AG04449 (cell line): ENCODE results near the gene GAB2.

Experiments
- CTCF ChIA-PET: fragments of 350-600 bp; formaldehyde crosslinking; extraction: SDS; loops from one replicate; lab custom pipeline; 2021; ENCODE audit warnings: antibody characterized with exemption; lab: Yijun Ruan, JAX
- POLR2A ChIA-PET: fragments of 400-600, 350-600 bp; formaldehyde crosslinking; extraction: SDS; loops from one replicate; lab custom pipeline; 2020; ENCODE audit warnings: antibody characterized with exemption, inconsistent platforms; lab: Yijun Ruan, JAX
- DNase-seq: peaks from one replicate; pipeline ENCODE4 v3.0.0-alpha.2; 2010; ENCODE audit warnings: low read depth, low spot score
- H3K4me3 ChIP-seq: 2 replicates; pipeline ENCODE4 v1.5.1; 2011; ENCODE audit warnings: low read depth, mild to moderate bottlenecking, control low read depth, low read length
- CTCF ChIP-seq: IDR thresholded peaks from one replicate; pipeline ENCODE4 v1.5.1; 2011; ENCODE audit warnings: mild to moderate bottlenecking, moderate library complexity, low read length, control low read depth, inconsistent platforms; ENCODE audit not compliant: insufficient read depth; ENCODE audit errors: missing control alignments

Gene GAB2

GRCh38 chr11:78429209-78429608 is 11.6 kb upstream of the GAB2 start:
- ChIA-PET POLR2A (no interaction called here), CTCF (interaction anchor here (1.3 to 5.9 kb wide), 4 partner anchors 8 to 201 kb away, joined by 3 to 32 read pairs (median 24); partner anchors contain the start of gene GAB2)
- no peak for DNase-seq
- TF ChIP-seq CTCF: no peak
- H3K4me3 ChIP-seq: no peak overlapping the region

GRCh38 chr11:78428773-78429172 is 11.2 kb upstream of the GAB2 start:
- TF ChIP-seq CTCF: no peak
- ChIA-PET POLR2A (no interaction called here), CTCF (interaction anchor here (1.3 to 5.9 kb wide), 4 partner anchors 7 to 201 kb away, joined by 3 to 32 read pairs (median 24); partner anchors contain the start of gene GAB2)
- no peak overlapping the region for H3K4me3 ChIP-seq
- no peak for DNase-seq

GRCh38 chr11:78428266-78428636 is 10.6 kb upstream of the GAB2 start:
- POLR2A ChIA-PET: no interaction called here
- TF ChIP-seq CTCF: no peak

GRCh38 chr11:78427615-78428265 is 10.1 kb upstream of the GAB2 start:
- CTCF ChIA-PET: interaction anchor here (1.6 to 5.9 kb wide), 3 partner anchors 10 to 140 kb away, joined by 3 to 32 read pairs (median 17); partner anchors contain the start of gene GAB2
- POLR2A ChIA-PET: no interaction called here
- no peak overlapping the region for H3K4me3 ChIP-seq
- DNase-seq: no peak
- no peak for TF ChIP-seq CTCF

More at GRCh38 chr11:78428266-78428636, 10.6 kb upstream of the GAB2 start:
- no peak overlapping the region for H3K4me3 ChIP-seq
- CTCF ChIA-PET: interaction anchor here (1.3 to 5.9 kb wide), 4 partner anchors 7 to 200 kb away, joined by 3 to 32 read pairs (median 24); partner anchors contain the start of gene GAB2
- DNase-seq: no peak

GRCh38 chr11:78426845-78427244 is 9.2 kb upstream of the GAB2 start:
- TF ChIP-seq CTCF: no peak
- ChIA-PET CTCF (interaction anchor here (1.6 to 5.9 kb wide), 2 partner anchors 9 to 141 kb away, joined by 3 to 32 read pairs; partner anchors contain the start of gene GAB2), POLR2A (no interaction called here)
- no peak for DNase-seq
- H3K4me3 ChIP-seq: no peak overlapping the region

GRCh38 chr11:78425399-78426070 is 7.9 kb upstream of the GAB2 start:
- H3K4me3 ChIP-seq: no peak overlapping the region
- no peak for DNase-seq
- POLR2A ChIA-PET: no interaction called here
- no peak for TF ChIP-seq CTCF
- CTCF ChIA-PET: interaction anchor here (1.3 to 1.8 kb wide), 4 partner anchors 9 to 276 kb away, joined by 3 to 6 read pairs (median 5); no protein-coding TSS in a partner anchor
